Neuronal stem cell (in vitro differentiated cells): Measurements from ENCODE around the gene C3orf52.

ENCODE experiments used
- DNase-seq: peaks from one replicate; pipeline ENCODE4 v3.0.0-alpha.2; 2013; ENCODE audit warnings: low spot score
- H2AFZ ChIP-seq: one replicate; pipeline ENCODE4 v1.6.1; 2013; ENCODE audit warnings: mild to moderate bottlenecking, low read length, inconsistent platforms
- H2AK5ac ChIP-seq: 2 replicates; pipeline ENCODE4 v1.6.1; 2013; ENCODE audit warnings: low read depth, mild to moderate bottlenecking, inconsistent platforms, low read length, moderate library complexity, mixed read lengths
- H2BK120ac ChIP-seq: 2 replicates; pipeline ENCODE4 v1.6.1; 2013; ENCODE audit warnings: low read depth, mild to moderate bottlenecking, inconsistent platforms, low read length, moderate library complexity, mixed read lengths
- H2BK12ac ChIP-seq: one replicate; pipeline ENCODE4 v1.6.1; 2013; ENCODE audit warnings: low read length, inconsistent platforms
- H2BK15ac ChIP-seq: 2 replicates; pipeline ENCODE4 v1.6.1; 2013; ENCODE audit warnings: mild to moderate bottlenecking, low read length, inconsistent platforms, mixed read lengths
- H2BK5ac ChIP-seq: one replicate; pipeline ENCODE4 v1.6.1; 2013; ENCODE audit warnings: inconsistent platforms, mild to moderate bottlenecking, low read length, moderate library complexity
- H3K14ac ChIP-seq: one replicate; pipeline ENCODE4 v1.6.1; 2013; ENCODE audit warnings: low read length, inconsistent platforms
- H3K18ac ChIP-seq: 2 replicates; pipeline ENCODE4 v1.6.1; 2013; ENCODE audit warnings: low read length, inconsistent platforms
- H3K23ac ChIP-seq: 2 replicates; pipeline ENCODE4 v1.6.1; 2013; ENCODE audit warnings: low read depth, mild to moderate bottlenecking, mixed read lengths, low read length, inconsistent platforms; ENCODE audit not compliant: poor library complexity
- H3K27ac ChIP-seq: replicated peaks from 3 replicates; pipeline ENCODE4 v1.5.1; 2013; ENCODE audit warnings: low read length, inconsistent platforms
- H3K27me3 ChIP-seq, 3 experiments: 2 replicates each; pipeline ENCODE4 v1.6.1; 2013; ENCODE audit warnings: low read length in 3 of 3, mild to moderate bottlenecking in 2 of 3, inconsistent platforms in 1 of 3, low read depth in 1 of 3, mixed read lengths in 1 of 3, moderate library complexity in 1 of 3; ENCODE audit not compliant: control insufficient read depth in 3 of 3, insufficient read depth in 3 of 3
- H3K36me3 ChIP-seq, 2 donors: replicated peaks in 1 of 2; 2 replicates each; pipeline ENCODE4 v1.6.1; 2013; ENCODE audit warnings: low read length in 2 of 2; ENCODE audit not compliant: control insufficient read depth in 2 of 2, insufficient read depth in 2 of 2
- H3K4ac ChIP-seq: 2 replicates; pipeline ENCODE4 v1.6.1; 2013; ENCODE audit warnings: inconsistent platforms, mild to moderate bottlenecking, low read length, moderate library complexity
- H3K4me1 ChIP-seq, 2 donors: 1 replicate in 1 of 2; 2 replicates in 1 of 2; pipeline ENCODE4 v1.6.1; 2013; ENCODE audit warnings: low read length in 2 of 2, low read depth in 1 of 2; ENCODE audit not compliant: control insufficient read depth in 2 of 2, insufficient read depth in 1 of 2
- H3K4me2 ChIP-seq: one replicate; pipeline ENCODE4 v1.6.1; 2013; ENCODE audit warnings: mild to moderate bottlenecking, low read length, inconsistent platforms; ENCODE audit not compliant: insufficient read depth, poor library complexity, severe bottlenecking
- H3K4me3 ChIP-seq, 2 donors: 2 replicates each; pipeline ENCODE4 v1.5.1; 2013; ENCODE audit warnings: low read length in 2 of 2, mild to moderate bottlenecking in 2 of 2, inconsistent platforms in 1 of 2, moderate library complexity in 1 of 2
- H3K79me1 ChIP-seq: one replicate; pipeline ENCODE4 v1.6.1; 2013; ENCODE audit warnings: low read depth, mild to moderate bottlenecking, inconsistent platforms, low read length, moderate library complexity
- H3K9ac ChIP-seq: one replicate; pipeline ENCODE4 v1.6.1; 2013; ENCODE audit warnings: mild to moderate bottlenecking, low read depth, low read length, inconsistent platforms; ENCODE audit not compliant: poor library complexity
- H3K9me3 ChIP-seq, 2 donors: replicated peaks in 1 of 2; 2 replicates each; pipeline versions ENCODE3 to v1.6.1; 2013; ENCODE audit warnings: low read length in 2 of 2, mild to moderate bottlenecking in 2 of 2, inconsistent platforms in 1 of 2, low read depth in 1 of 2, mixed read lengths in 1 of 2, moderate library complexity in 1 of 2; ENCODE audit not compliant: control insufficient read depth in 2 of 2, insufficient read depth in 1 of 2
- H4K8ac ChIP-seq: one replicate; pipeline ENCODE4 v1.6.1; 2013; ENCODE audit warnings: low read depth, mild to moderate bottlenecking, inconsistent platforms, low read length, moderate library complexity
- H4K91ac ChIP-seq: one replicate; pipeline ENCODE4 v1.6.1; 2013; ENCODE audit warnings: low read length, low read depth, mild to moderate bottlenecking, inconsistent platforms; ENCODE audit not compliant: poor library complexity
- WGBS, 2 donors: extraction: QIAGEN DNeasy Blood & Tissue Kit; methylation state at CpG; one replicate each; pipeline ENCODE4 v1.1.7; 2013; ENCODE audit warnings: missing lambda C conversion rate in 2 of 2, mixed read lengths in 1 of 2; ENCODE audit not compliant: insufficient read length in 2 of 2, insufficient replicate concordance in 1 of 2; ENCODE audit errors: extremely low coverage in 2 of 2; 5-methylcytosine and 5-hydroxymethylcytosine counted together

The C3orf52 gene

GRCh38 chr3:112096176-112096575, 10.0 kb downstream of the C3orf52 start:
- Histone ChIP-seq H4K91ac (no peak overlapping the region), H3K23ac (no peak overlapping the region), H2BK5ac (no peak overlapping the region), H3K27me3 (no peaks in the 10 kb centered on the region), H3K4ac (no peak overlapping the region), H2BK15ac (no peak overlapping the region), H3K9ac (no peak overlapping the region), H3K36me3 (no peaks in the 10 kb centered on the region), H3K4me2 (no peak overlapping the region), H2BK12ac (no peak overlapping the region), H3K27ac (no peak overlapping the region), H2AFZ (no peak overlapping the region), H3K79me1 (no peaks in the 10 kb centered on the region), H2BK120ac (no peak overlapping the region), H4K8ac (no peak overlapping the region), H3K14ac (no peak overlapping the region), H3K4me1 (peaks cover 10 to 11% of the 10 kb centered on the region in 2 donors), H3K9me3 (no peaks in the 10 kb centered on the region), H3K4me3 (no peak overlapping the region), H3K18ac (no peak overlapping the region), H2AK5ac (no peak overlapping the region)
- DNase-seq: no peak
- 100% methylated on average over 1 of the region's 2 CpGs; no CpG with 5 or more reads in 1 of the 2 donors for WGBS, 2 donors

DNA sequence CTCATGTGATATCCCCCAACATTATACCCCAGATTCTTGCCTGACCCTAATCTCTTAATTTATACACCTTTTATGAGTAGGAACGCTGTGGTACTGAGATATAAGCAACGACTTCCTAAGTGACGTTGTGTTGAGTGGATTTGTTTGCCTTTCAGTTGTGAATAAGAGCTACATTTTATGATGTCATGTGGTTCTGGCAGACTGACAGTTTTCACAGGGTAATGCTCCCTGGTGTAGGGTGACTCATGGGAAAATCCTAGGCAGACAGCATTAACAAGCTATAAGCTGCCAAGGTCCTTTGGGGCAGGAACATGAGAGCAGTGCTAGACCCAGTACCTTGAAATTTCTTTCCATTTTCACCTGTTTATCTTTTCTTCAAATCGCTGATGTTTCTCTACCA, 11.2 kb downstream of the C3orf52 start:
- H3K18ac ChIP-seq: no peak overlapping the region
- no peak overlapping the region for H3K4me3 ChIP-seq
- no peak overlapping the region for H2AK5ac ChIP-seq
- no peak overlapping the region for H3K14ac ChIP-seq
- H3K27me3 ChIP-seq: no peaks in the 10 kb centered on the region
- H3K79me1 ChIP-seq: no peaks in the 10 kb centered on the region
- no peak overlapping the region for H2BK15ac ChIP-seq
- WGBS, 2 donors: no CpG with 5 or more reads among the region's 4 CpGs
- no peak overlapping the region for H3K27ac ChIP-seq
- peaks cover 7 to 9% of the 10 kb centered on the region in 2 donors for H3K4me1 ChIP-seq
- no peak overlapping the region for H3K9ac ChIP-seq
- no peak overlapping the region for H2BK120ac ChIP-seq
- no peak overlapping the region for H4K8ac ChIP-seq
- no peak overlapping the region for H2AFZ ChIP-seq
- no peak overlapping the region for H3K23ac ChIP-seq
- no peak overlapping the region for H3K4ac ChIP-seq
- H3K36me3 ChIP-seq: no peaks in the 10 kb centered on the region
- no peak overlapping the region for H4K91ac ChIP-seq
- DNase-seq: no peak
- H2BK12ac ChIP-seq: no peak overlapping the region
- no peaks in the 10 kb centered on the region for H3K9me3 ChIP-seq
- no peak overlapping the region for H3K4me2 ChIP-seq
- H2BK5ac ChIP-seq: no peak overlapping the region

DNA sequence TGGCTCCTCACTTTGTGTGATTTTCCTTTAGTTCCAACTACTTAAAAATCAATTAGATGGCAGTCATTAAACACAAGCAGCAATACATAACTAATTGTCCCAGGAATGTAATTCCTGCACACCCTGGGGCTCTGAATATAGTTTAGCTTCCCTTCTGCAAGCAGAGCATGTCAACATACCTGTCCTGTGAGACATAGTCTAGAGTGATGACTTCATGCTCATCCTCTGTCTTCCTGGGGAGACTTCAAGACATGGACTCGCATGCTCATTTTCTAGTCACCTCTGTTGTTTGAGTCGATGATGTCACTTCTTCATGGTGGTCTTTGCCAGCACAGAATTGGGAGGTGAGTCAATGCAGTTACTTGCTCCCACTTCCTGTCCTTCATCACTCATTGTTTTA, 15.7 kb downstream of the C3orf52 start:
- no peak overlapping the region for H3K4ac ChIP-seq
- H3K18ac ChIP-seq: no peak overlapping the region
- DNase-seq: no peak
- no peak overlapping the region for H3K23ac ChIP-seq
- H2BK12ac ChIP-seq: no peak overlapping the region
- no peaks in the 10 kb centered on the region for H3K27me3 ChIP-seq
- no peak overlapping the region for H2AK5ac ChIP-seq
- no peaks in the 10 kb centered on the region for H3K79me1 ChIP-seq
- no peak overlapping the region for H4K8ac ChIP-seq
- H2BK5ac ChIP-seq: no peak overlapping the region
- no peak overlapping the region for H3K14ac ChIP-seq
- no peak overlapping the region for H4K91ac ChIP-seq
- no peaks in the 10 kb centered on the region for H3K4me1 ChIP-seq
- H2BK120ac ChIP-seq: no peak overlapping the region
- H3K36me3 ChIP-seq: no peaks in the 10 kb centered on the region
- no peak overlapping the region for H3K9ac ChIP-seq
- no peaks in the 10 kb centered on the region for H3K9me3 ChIP-seq
- H3K4me2 ChIP-seq: no peak overlapping the region
- no peak overlapping the region for H2AFZ ChIP-seq
- WGBS, 2 donors: no CpG with 5 or more reads among the region's 2 CpGs
- H3K27ac ChIP-seq: no peak overlapping the region
- no peak overlapping the region for H3K4me3 ChIP-seq
- no peak overlapping the region for H2BK15ac ChIP-seq

GRCh38 chr3:112104774-112105173, 18.6 kb downstream of the C3orf52 start:
- Histone ChIP-seq H3K4ac (no peak overlapping the region), H2BK5ac (no peak overlapping the region), H3K14ac (no peak overlapping the region), H3K27ac (no peak overlapping the region), H3K4me1 (no peaks in the 10 kb centered on the region), H3K4me3 (no peak overlapping the region), H3K9ac (no peak overlapping the region), H2AFZ (no peak overlapping the region), H4K91ac (no peak overlapping the region), H2BK15ac (no peak overlapping the region), H4K8ac (no peak overlapping the region), H3K36me3 (no peaks in the 10 kb centered on the region), H2AK5ac (no peak overlapping the region), H2BK120ac (no peak overlapping the region), H3K4me2 (no peak overlapping the region), H3K27me3 (no peaks in the 10 kb centered on the region), H2BK12ac (no peak overlapping the region), H3K9me3 (no peaks in the 10 kb centered on the region), H3K18ac (no peak overlapping the region), H3K23ac (no peak overlapping the region), H3K79me1 (no peaks in the 10 kb centered on the region)
- WGBS, 2 donors: no CpG with 5 or more reads among the region's 2 CpGs
- DNase-seq: no peak
